Sigmoid colon (tissue), 7 donors: ENCODE measurements around the gene PAK2. TPM values are rescaled to one million over a fixed set of nuclear protein-coding genes. Genes with fewer than 3 reads are reported as not detected.

Experiments
- DNase-seq: peaks from one replicate; pipeline ENCODE4 v3.0.0-alpha.2; 2019
- H3K27ac ChIP-seq, 4 donors: fragments of 200-600 bp; sonication (generic); one replicate each; pipeline ENCODE4 v1.5.1; 2016 to 2019; ENCODE audit warnings: mild to moderate bottlenecking in 1 of 4
- H3K27me3 ChIP-seq, 3 donors: fragments of 200-600 bp; sonication (generic); one replicate each; pipeline ENCODE4 v1.5.1; 2019; ENCODE audit warnings: mild to moderate bottlenecking in 1 of 3
- H3K36me3 ChIP-seq, 4 donors: fragments of 200-600 bp; sonication (generic); one replicate each; pipeline ENCODE4 v1.5.1; 2016 to 2019
- H3K4me1 ChIP-seq, 4 donors: fragments of 200-600 bp; sonication (generic); one replicate each; pipeline ENCODE4 v1.5.1; 2017 to 2019
- H3K4me3 ChIP-seq, 4 donors: fragments of 200-600 bp; sonication (generic); one replicate each; pipeline ENCODE4 v1.5.1; 2017 to 2019; ENCODE audit warnings: mild to moderate bottlenecking in 2 of 4, moderate library complexity in 1 of 4
- H3K9me3 ChIP-seq, 4 donors: fragments of 200-600 bp in 3 of 4; sonication (generic) in 3 of 4; one replicate each; pipeline versions ENCODE4 v1.5.1 to v1.6.1; 2013 to 2019
- CTCF ChIP-seq, 4 experiments: fragments of 450-650 bp in 3 of 4; fragments of 200-600 bp in 1 of 4; IDR thresholded peaks; one replicate each; pipeline ENCODE4 v1.5.1; 2016 to 2019; ENCODE audit warnings: antibody characterized with exemption in 4 of 4, mild to moderate bottlenecking in 3 of 4, moderate library complexity in 2 of 4
- EP300 ChIP-seq, 4 donors: sonication (generic); formaldehyde crosslinking; IDR thresholded peaks; one replicate each; pipeline ENCODE4 v1.6.1; 2017; ENCODE audit warnings: antibody characterized with exemption in 4 of 4
- POLR2A ChIP-seq, 2 donors: fragments of 450-650 bp; IDR thresholded peaks; one replicate each; pipeline ENCODE4 v1.6.1; 2016; ENCODE audit warnings: antibody characterized with exemption in 2 of 2, mild to moderate bottlenecking in 2 of 2, moderate library complexity in 2 of 2
- POLR2AphosphoS5 ChIP-seq, 4 donors: sonication (generic); formaldehyde crosslinking; IDR thresholded peaks; one replicate each; pipeline ENCODE4 v1.6.1; 2017; ENCODE audit warnings: antibody characterized with exemption in 4 of 4
- WGBS, 2 donors: extraction: QIAGEN DNeasy Blood & Tissue Kit; methylation state at CpG; one replicate each; pipeline ENCODE4 v1.1.7; 2013; 5-methylcytosine and 5-hydroxymethylcytosine counted together
- intact Hi-C: fragments of 100-400 bp; cut with DNase I; formaldehyde crosslinking; loops from one replicate; pipeline ENCODE4 v1.15.1; 2023
- polyA plus RNA-seq, 3 donors: library from polyadenylated mRNA; stranded (reverse); fragments of 200-250 nt; gene quantifications; one replicate each; pipeline ENCODE4 v1.2.3, GENCODE V29; 2013
- total RNA-seq, 4 donors: library from RNA; depleted of rRNA; stranded (reverse); fragments of >200 nt; gene quantifications; one replicate each; pipeline ENCODE4 v1.1.0, GENCODE V29; 2016
- donor health status: healthy with polysubstance abuse.
- donor health status: Bipolar disorder and iron deficiency.
- donor health status: healthy.

The PAK2 gene
- total and polyA plus RNA-seq, 7 donors = 22.8 to 44.6 (median 35.5) TPM

DNA sequence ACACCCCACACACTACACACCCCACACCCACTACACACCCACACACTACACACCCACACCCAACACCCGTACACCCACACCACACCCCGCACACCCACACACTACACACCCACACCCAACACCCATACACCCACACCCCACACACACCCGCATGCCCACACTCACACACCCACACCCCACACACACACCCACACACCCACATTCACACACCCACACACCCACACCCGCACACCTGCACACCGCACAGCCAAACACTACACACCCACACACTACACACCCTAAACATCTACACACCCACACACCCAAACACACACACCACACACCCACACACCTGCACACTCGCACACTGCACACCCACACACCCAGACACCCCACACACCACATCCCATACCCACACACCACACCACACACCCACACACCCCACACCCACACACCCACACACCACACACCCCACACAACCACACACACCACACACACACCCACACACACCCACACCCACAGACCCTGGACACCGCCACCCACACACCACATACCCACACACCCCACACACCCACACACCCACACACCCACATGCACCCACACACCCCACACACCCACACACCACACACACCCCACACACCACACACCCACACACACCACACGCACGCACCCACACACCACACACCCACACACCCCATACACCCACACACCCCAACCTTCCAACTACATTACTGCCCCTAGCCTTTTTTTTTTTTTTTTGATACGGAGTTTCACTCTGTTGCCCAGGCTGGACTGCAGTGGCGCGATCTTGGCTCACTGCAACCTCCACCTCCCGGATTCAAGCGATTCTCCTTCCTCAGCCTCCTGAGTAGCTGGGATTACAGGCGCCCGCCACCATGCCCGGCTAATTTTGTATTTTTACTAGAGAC, 44.5 kb upstream of the PAK2 start:
- no peaks in the 10 kb centered on the region for H3K4me1 ChIP-seq
- DNase-seq = no peak
- intact Hi-C loops = no loop called here
- 88 to 89% methylated on average over 17 of the region's 17 CpGs for WGBS, 2 donors
- no peak overlapping the region for H3K27ac ChIP-seq
- H3K36me3 ChIP-seq = no peaks in the 10 kb centered on the region
- no peak for TF ChIP-seq CTCF (IDR thresholded peaks at IDR 0.05)
- no peak for TF ChIP-seq EP300 (IDR thresholded peaks at IDR 0.05)
- no peak for TF ChIP-seq POLR2A (IDR thresholded peaks at IDR 0.05)
- no peak for TF ChIP-seq POLR2AphosphoS5 (IDR thresholded peaks at IDR 0.05)
- no peaks in the 10 kb centered on the region for H3K27me3 ChIP-seq
- no peak overlapping the region for H3K4me3 ChIP-seq
- no peaks in the 10 kb centered on the region for H3K9me3 ChIP-seq

DNA sequence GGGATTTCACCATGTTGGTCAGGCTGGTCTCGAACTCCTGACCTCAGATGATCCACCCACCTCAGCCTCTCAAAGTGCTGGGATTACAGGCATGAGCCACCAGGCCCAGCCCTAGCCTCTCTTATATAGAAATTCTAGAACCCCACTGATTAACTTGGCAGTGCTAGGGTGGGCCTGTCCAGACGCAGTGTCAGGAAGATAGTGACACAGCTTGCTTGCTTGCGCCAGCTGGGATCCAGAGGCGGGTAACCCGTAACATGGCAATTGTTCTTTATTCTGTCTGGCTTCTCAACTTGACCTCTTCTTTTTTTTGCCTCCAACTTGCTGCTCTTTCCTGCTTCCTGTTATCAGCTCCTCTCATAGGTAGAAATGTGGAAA, 43.8 kb upstream of the PAK2 start:
- 90 to 92% methylated on average over 5 of the region's 5 CpGs for WGBS, 2 donors
- no peak for TF ChIP-seq POLR2AphosphoS5 (IDR thresholded peaks at IDR 0.05)
- TF ChIP-seq EP300 (IDR thresholded peaks at IDR 0.05) = no peak
- TF ChIP-seq POLR2A (IDR thresholded peaks at IDR 0.05) = no peak
- no peak for TF ChIP-seq CTCF (IDR thresholded peaks at IDR 0.05)
- no peaks in the 10 kb centered on the region for H3K27me3 ChIP-seq
- no peaks in the 10 kb centered on the region for H3K9me3 ChIP-seq
- intact Hi-C loops = no loop called here
- DNase-seq = no peak
- H3K36me3 ChIP-seq = no peaks in the 10 kb centered on the region
- no peak overlapping the region for H3K4me3 ChIP-seq
- H3K4me1 ChIP-seq = no peaks in the 10 kb centered on the region
- H3K27ac ChIP-seq = no peak overlapping the region

- intact Hi-C loops = no loop called here
These were observed 42.4 kb upstream of the PAK2 start for GRCh38 chr3:196697270-196697669.

DNA sequence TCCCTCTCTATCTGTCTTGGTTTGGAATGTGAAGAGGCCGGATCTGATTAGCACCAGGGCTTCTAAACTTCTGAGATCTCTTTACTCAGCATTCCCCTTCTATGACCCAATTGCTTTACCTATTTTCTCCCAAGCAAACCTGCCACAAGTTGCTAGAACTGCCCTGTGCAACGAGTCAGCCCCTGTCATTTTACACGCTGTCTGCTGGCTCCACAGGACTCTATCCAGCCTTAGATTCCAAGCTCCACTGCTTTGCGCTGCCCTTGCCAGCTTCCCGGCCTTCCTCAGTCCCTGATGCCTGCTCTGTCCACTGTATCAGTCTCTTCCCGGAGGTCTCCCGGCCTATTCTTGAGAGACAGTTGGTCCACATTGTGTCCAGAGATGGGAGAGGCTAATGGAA, 39.9 kb upstream of the PAK2 start:
- no peaks in the 10 kb centered on the region for H3K4me1 ChIP-seq
- TF ChIP-seq POLR2AphosphoS5 (IDR thresholded peaks at IDR 0.05) = no peak
- TF ChIP-seq EP300 (IDR thresholded peaks at IDR 0.05) = no peak
- TF ChIP-seq CTCF (IDR thresholded peaks at IDR 0.05) = no peak
- no peak for TF ChIP-seq POLR2A (IDR thresholded peaks at IDR 0.05)
- no peaks in the 10 kb centered on the region for H3K9me3 ChIP-seq
- H3K27ac ChIP-seq = no peak overlapping the region
- intact Hi-C loops = no loop called here
- 92 to 93% methylated on average over 7 of the region's 7 CpGs for WGBS, 2 donors
- no peak overlapping the region for H3K4me3 ChIP-seq
- H3K36me3 ChIP-seq = no peaks in the 10 kb centered on the region
- H3K27me3 ChIP-seq = no peaks in the 10 kb centered on the region
- no peak for DNase-seq

More at GRCh38 chr3:196697270-196697669, 42.4 kb upstream of the PAK2 start:
- 75 to 89% methylated on average over 5 of the region's 5 CpGs for whole genome bisulfite sequencing, 2 donors
- no peak for DNase-seq
- Histone ChIP-seq H3K4me3 (no peak overlapping the region), H3K36me3 (no peaks in the 10 kb centered on the region), H3K4me1 (no peaks in the 10 kb centered on the region), H3K9me3 (no peaks in the 10 kb centered on the region), H3K27ac (no peak overlapping the region), H3K27me3 (no peaks in the 10 kb centered on the region)
- TF ChIP-seq CTCF (IDR thresholded peaks at IDR 0.05) (no peak), POLR2AphosphoS5 (IDR thresholded peaks at IDR 0.05) (no peak), EP300 (IDR thresholded peaks at IDR 0.05) (no peak), POLR2A (IDR thresholded peaks at IDR 0.05) (no peak)
